AG09309 (cell line): ENCODE results near the gene NBL1.

Experiments used
- DNase-seq: peaks from one replicate; pipeline ENCODE4 v3.0.0-alpha.2; 2010; ENCODE audit warnings: low read depth
- H3K4me3 ChIP-seq: 2 replicates; pipeline ENCODE4 v1.5.1; 2011; ENCODE audit warnings: mild to moderate bottlenecking, low read depth, low read length, moderate library complexity; ENCODE audit not compliant: control insufficient read depth
- TF ChIP-seq, protein P1 (sequence below): IDR thresholded peaks from 2 replicates; pipeline ENCODE4 v1.5.1; 2011; ENCODE audit warnings: mild to moderate bottlenecking, low read depth, low read length, inconsistent platforms; ENCODE audit not compliant: insufficient read depth, control insufficient read depth; ENCODE audit errors: missing control alignments

NBL1 gene

DNA sequence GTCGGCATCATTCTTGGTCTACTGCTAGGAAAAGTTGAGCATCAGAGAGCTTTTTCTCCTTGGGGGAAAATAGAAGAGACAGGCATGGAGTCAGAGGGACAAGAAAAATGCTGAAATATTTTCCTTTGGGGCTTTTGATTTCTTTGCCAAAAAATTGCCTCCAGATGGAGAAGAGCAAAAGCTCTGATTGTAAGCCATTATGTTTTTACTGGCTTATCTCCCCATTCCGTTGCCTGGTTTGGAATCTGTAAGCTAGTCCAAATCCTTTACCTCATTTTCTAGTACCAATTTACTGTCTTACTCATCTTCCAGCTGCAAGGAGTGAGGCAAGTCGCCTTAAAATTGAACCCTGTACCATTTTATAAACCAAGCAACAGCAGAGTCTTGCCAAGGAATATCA, 23.3 kb upstream of the NBL1 start:
- H3K4me3 ChIP-seq, result no peak overlapping the region
- TF ChIP-seq, protein P1, sequence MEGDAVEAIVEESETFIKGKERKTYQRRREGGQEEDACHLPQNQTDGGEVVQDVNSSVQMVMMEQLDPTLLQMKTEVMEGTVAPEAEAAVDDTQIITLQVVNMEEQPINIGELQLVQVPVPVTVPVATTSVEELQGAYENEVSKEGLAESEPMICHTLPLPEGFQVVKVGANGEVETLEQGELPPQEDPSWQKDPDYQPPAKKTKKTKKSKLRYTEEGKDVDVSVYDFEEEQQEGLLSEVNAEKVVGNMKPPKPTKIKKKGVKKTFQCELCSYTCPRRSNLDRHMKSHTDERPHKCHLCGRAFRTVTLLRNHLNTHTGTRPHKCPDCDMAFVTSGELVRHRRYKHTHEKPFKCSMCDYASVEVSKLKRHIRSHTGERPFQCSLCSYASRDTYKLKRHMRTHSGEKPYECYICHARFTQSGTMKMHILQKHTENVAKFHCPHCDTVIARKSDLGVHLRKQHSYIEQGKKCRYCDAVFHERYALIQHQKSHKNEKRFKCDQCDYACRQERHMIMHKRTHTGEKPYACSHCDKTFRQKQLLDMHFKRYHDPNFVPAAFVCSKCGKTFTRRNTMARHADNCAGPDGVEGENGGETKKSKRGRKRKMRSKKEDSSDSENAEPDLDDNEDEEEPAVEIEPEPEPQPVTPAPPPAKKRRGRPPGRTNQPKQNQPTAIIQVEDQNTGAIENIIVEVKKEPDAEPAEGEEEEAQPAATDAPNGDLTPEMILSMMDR, result no peak
- DNase-seq, result peak; percentile 60

- no peak for DNase-seq
- TF ChIP-seq, protein P1, result no peak
- H3K4me3 ChIP-seq, result no peak overlapping the region
These were observed 22.7 kb upstream of the NBL1 start for GRCh38 chr1:19621274-19621950.

- H3K4me3 ChIP-seq, result no peak overlapping the region
- DNase-seq, result no peak
- TF ChIP-seq, protein P1, result no peak
These were observed 21.9 kb upstream of the NBL1 start for GRCh38 chr1:19622204-19622603.

- H3K4me3 ChIP-seq, result no peak overlapping the region
- TF ChIP-seq, protein P1, result no peak
- DNase-seq, result no peak
These were observed 20.6 kb upstream of the NBL1 start for GRCh38 chr1:19623523-19623922.

- no peak for DNase-seq
- TF ChIP-seq, protein P1, result no peak
- no peak overlapping the region for H3K4me3 ChIP-seq
These were observed 18.7 kb upstream of the NBL1 start for GRCh38 chr1:19625291-19625937.

DNA sequence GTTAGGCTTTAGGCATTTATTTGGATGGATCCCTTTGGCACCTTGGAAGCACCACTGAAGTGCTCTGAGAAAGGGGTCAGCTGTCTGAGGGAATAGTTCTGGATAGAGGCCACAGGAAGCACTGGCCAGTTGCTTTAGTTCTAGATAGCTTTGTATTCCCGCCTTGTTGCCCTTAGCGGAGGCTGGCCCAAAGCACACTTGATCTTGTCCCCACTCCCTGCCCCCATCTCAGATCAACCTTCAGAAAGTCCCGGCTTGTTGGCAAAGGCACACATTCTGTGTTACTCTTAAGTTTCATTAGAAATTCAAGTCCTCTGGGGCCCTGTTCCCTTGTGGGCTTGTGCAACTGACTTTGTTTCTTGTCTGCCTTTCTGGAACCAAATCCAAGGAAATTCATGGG, 15.2 kb upstream of the NBL1 start:
- TF ChIP-seq, protein P1, result no peak

More for the DNA sequence above, 15.2 kb upstream of the NBL1 start:
- DNase-seq, result no peak
- no peak overlapping the region for H3K4me3 ChIP-seq
